Activated naive CD8-positive, alpha-beta T cell treated with anti-CD3 and anti-CD28 coated beads for 36 hours (primary cell): ENCODE measurements around the gene HMX2. TPM values are rescaled to one million over a fixed set of nuclear protein-coding genes. Genes with fewer than 3 reads are reported as not detected.

Experiments
- DNase-seq: peaks from one replicate; pipeline ENCODE4 v3.0.0; 2021
- H3K27ac Mint-ChIP-seq: one replicate; pipeline ENCODE4 v1.8.0; 2022; ENCODE audit warnings: mild to moderate bottlenecking, moderate library complexity, mixed read lengths
- H3K27me3 Mint-ChIP-seq: one replicate; pipeline ENCODE4 v1.8.0; 2022; ENCODE audit warnings: mild to moderate bottlenecking, mixed read lengths
- H3K36me3 Mint-ChIP-seq: one replicate; pipeline ENCODE4 v1.8.0; 2021; ENCODE audit warnings: mild to moderate bottlenecking, mixed read lengths
- H3K4me1 Mint-ChIP-seq: one replicate; pipeline ENCODE4 v1.8.0; 2021; ENCODE audit warnings: mixed read lengths
- H3K4me3 Mint-ChIP-seq: one replicate; pipeline ENCODE4 v1.8.0; 2022; ENCODE audit warnings: mild to moderate bottlenecking, moderate library complexity, mixed read lengths
- H3K9me3 Mint-ChIP-seq: one replicate; pipeline ENCODE4 v1.8.0; 2022; ENCODE audit warnings: mixed read lengths
- total RNA-seq, 2 experiments: library from RNA; stranded (reverse); gene quantifications; one replicate each; pipeline ENCODE4 v1.2.3, GENCODE V29; 2021

The HMX2 gene
- total RNA-seq, 2 experiments from 2014 or later: 0.12 TPM; not detected in 1

DNA sequence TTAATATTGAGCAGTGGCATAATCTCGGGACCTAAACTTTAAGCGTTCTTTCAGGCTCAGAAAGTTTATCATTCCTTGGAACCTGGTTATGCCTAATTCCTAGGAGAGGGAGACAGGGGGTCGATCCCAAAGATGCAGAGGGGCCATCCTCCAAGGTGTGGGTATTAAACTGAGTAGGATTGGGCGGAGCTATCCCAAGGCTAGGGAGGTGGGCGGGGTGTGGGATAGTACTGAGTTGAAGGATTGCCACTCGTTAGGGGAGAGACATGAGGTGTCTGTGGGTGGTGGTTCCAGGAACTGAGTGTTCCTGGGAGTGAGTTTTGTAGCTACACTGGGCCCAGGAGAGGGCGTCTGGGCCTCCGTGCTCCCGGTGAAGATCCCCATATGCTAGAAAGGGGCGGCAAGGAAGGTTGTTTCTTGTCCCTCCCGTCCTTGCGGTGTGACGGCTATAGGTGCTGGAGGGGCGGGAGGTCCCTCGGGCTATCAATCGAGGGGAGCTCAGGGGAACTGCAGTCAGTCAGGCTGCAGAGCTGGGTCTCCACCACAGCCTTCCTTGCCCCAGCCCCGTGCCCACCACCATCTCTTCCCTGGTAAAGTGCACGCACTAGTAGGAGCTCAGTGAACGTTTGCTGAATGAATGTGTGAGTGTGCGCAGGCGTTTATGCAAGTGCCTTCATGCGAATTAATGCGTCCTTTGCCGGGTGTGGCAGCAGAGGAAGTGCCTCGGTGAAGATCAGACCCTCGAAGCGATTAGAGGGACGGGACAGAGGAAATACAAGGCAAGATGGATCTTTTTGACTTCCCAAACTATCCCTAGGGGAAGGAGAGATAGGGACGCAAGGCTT lies 3.0 kb upstream of the HMX2 start:
- Mint-ChIP-seq H3K27me3 (peaks cover 89% of the 10 kb centered on the region), H3K27ac (no peak overlapping the region), H3K4me3 (no peak overlapping the region), H3K9me3 (no peaks in the 10 kb centered on the region), H3K36me3 (no peaks in the 10 kb centered on the region), H3K4me1 (peaks cover 51% of the 10 kb centered on the region)
- DNase-seq: peak; percentile 15

DNA sequence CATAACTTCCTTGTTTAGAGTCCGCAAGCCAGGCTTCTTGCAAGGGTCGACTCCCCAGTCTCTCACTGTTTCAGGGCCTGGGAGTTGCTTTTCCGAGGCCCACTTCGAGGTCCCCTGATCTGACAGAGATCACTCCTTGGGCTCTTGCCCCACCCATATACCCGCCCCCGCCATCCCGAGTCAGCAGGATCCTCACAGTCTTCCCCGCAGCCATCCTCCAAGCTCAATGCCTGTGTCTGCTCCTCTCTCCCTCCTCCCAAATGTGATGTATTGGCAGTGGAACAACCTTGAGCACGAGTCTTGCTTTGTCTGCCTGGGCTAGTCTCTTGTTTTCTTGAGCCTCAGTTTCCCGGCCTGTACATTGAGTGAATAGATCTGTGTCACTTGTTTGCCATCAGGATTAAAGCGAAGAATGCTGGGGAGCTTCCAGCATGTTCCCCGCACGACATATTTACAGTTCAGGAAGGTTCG lies 2.4 kb upstream of the HMX2 start:
- H3K4me3 Mint-ChIP-seq: peak overlapping the region; percentile 3
- no peak overlapping the region for H3K27ac Mint-ChIP-seq
- DNase-seq: no peak
- no peaks in the 10 kb centered on the region for H3K9me3 Mint-ChIP-seq
- H3K4me1 Mint-ChIP-seq: peaks cover 50% of the 10 kb centered on the region
- H3K27me3 Mint-ChIP-seq: peaks cover 89% of the 10 kb centered on the region
- no peaks in the 10 kb centered on the region for H3K36me3 Mint-ChIP-seq

DNA sequence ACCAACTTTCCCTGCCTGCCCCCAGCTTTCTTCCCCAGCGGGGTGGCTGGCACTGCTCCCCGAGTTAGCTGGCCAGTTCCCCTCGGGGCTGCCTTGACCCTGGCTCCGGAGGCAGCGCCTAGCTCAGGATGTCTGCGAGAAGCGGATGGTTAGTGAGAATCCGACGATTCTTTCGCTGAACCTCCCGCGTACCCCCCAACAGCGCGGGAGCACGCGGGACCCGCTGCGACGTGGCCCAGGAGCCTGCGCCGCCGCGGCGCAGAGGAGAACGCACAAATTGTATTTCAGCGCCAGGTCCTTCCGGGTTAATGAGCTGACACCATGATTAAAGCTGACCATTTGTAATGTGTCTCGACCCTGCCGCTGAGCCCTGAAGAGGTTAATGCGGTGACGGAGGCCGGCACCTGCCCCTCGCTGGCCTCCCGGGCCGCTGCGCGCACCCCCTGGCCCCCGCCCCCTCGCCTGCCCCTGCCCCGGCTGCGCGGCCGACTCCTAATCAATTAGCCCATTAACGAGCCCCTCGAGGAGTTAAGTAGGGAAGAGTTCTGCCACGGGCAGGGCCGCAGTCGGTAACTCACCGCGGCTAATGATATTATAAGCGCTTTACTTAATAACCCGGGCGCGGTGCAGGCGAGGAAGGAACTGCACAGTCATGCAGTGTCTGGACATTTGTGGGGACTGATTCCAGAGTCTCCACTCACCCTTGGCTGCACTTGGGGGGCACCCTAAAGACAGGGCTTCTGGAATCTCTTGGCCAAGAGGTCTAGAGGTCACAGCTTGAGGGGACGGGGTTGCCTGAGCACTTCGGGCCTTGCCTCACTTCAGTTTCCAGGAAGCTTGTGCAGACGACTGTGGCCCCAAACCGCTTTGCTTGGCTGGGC lies 1.7 kb upstream of the HMX2 start:
- H3K27ac Mint-ChIP-seq: no peak overlapping the region
- H3K9me3 Mint-ChIP-seq: no peaks in the 10 kb centered on the region
- no peaks in the 10 kb centered on the region for H3K36me3 Mint-ChIP-seq
- H3K4me3 Mint-ChIP-seq: no peak overlapping the region
- DNase-seq: peak; percentile 9
- H3K4me1 Mint-ChIP-seq: peaks cover 52% of the 10 kb centered on the region
- H3K27me3 Mint-ChIP-seq: peaks cover 89% of the 10 kb centered on the region

DNA sequence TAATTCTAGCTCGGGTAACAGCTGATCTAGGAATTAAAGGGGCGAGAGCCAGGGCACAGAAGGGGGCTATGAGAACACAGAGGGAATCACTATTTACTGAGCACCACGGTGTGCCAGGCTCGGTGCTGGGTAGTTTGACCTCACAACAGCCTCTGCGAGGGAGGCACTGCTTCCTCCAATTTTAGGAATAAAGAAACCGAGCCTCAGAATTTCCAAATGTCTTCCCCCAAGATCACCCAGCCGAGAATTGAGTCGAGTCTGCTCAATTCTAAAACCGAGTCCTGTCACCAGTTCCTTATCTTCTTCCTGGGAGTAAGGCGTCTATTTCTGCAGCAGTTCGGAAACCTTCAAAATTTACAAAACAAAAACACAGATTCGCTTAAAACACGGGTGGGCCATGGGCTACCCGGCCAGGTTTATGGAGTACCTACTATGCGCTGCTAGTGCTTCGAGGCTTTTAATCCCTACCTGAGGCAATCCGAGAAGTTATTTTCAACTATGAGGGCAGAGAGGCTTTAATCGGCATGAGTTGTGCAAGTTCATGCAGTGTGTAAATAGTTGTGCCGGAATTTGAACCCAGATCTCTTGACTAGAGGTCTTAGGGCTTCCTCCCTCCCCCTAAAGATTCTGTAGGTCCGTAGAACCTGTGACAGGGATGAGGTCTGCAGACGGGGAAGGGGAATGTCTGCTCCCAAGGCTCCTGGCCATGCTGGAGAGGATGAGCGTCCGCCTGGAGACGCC lies 872 bp upstream of the HMX2 start:
- H3K27me3 Mint-ChIP-seq: peaks cover 89% of the 10 kb centered on the region
- DNase-seq: no peak
- no peak overlapping the region for H3K27ac Mint-ChIP-seq
- H3K36me3 Mint-ChIP-seq: no peaks in the 10 kb centered on the region
- H3K4me1 Mint-ChIP-seq: peaks cover 55% of the 10 kb centered on the region
- peak overlapping the region; percentile 4 for H3K4me3 Mint-ChIP-seq
- no peaks in the 10 kb centered on the region for H3K9me3 Mint-ChIP-seq

DNA sequence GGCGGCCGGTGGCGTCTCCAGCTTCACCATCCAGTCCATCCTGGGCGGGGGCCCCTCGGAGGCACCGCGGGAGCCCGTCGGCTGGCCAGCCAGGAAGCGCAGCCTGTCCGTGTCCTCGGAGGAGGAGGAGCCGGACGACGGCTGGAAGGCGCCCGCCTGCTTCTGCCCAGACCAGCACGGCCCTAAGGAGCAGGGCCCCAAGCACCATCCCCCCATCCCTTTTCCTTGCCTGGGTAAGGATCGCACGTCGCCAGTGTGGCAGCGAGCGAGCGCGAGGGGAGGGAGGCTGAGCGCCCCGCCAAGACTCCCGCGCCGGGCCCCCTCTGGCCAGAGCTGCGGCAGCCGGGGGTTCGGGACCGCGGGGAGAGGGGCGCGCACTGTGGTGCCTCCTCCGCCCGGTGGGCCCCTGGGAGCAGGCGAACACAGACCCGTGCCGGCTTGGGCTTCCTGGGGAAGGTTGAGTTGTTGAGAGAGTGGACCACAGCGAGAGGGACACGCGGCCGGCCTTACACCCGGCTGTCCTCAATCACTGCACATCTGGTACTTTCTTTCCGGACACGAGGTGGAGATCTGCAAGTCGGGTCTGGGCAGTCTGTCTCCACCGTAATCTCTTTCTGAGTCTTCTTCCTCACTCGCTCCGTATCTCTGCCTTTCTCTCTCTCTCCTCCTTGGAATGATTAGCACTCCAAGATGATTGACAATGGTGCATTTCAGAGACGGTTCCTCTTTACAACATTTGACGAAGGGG lies 652 bp downstream of the HMX2 start:
- peak; percentile 12 for DNase-seq
- H3K27me3 Mint-ChIP-seq: peaks cover 74% of the 10 kb centered on the region

DNA sequence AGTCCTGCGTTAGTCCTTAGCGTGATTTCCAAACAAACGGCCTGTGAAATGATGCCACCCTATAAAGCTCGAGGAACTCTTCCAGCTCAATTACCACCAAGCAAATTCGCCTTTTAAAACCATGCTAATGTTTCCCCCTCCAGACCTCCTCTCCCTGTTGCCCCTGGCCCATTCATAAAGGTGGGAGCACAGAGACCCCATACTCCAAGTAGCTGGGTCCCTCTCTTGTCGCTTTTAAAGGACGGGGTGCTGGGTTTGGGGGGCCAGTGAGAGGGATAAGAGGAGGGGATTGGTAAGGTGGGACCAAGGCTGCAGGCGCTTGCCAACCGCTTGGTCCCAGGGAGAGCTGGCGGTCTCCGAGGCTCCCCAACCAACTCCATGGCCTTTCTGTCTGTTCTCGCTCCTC lies 1.2 kb downstream of the HMX2 start:
- peak overlapping the region; percentile 50 for H3K4me3 Mint-ChIP-seq

More for the DNA sequence above, 652 bp downstream of the HMX2 start:
- no peaks in the 10 kb centered on the region for H3K9me3 Mint-ChIP-seq
- peak overlapping the region; percentile 50 for H3K4me3 Mint-ChIP-seq
- H3K27ac Mint-ChIP-seq: no peak overlapping the region
- H3K4me1 Mint-ChIP-seq: peaks cover 54% of the 10 kb centered on the region
- peaks cover 2% of the 10 kb centered on the region for H3K36me3 Mint-ChIP-seq

DNA sequence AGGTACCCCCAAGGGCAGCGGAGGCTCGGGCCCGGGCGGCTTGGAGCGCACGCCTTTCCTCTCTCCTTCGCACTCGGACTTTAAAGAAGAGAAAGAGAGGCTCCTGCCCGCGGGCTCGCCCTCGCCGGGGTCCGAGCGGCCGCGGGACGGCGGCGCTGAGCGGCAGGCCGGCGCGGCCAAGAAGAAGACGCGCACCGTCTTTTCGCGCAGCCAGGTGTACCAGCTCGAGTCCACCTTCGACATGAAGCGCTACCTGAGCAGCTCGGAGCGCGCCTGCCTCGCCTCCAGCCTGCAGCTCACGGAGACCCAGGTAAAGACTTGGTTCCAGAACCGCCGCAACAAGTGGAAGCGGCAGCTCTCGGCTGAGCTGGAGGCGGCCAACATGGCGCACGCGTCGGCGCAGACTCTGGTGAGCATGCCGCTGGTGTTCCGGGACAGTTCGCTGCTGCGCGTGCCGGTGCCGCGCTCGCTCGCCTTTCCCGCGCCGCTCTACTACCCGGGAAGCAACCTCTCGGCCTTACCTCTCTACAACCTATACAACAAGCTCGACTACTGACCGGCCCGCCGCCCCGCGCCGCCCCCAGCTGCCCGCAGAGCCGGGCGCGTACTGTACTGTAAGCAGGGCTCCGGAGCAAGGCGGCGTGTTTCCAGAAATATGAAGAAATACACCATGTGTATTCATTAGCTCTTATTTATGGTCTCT lies 1.8 kb downstream of the HMX2 start:
- peaks cover 4% of the 10 kb centered on the region for H3K36me3 Mint-ChIP-seq
- H3K27me3 Mint-ChIP-seq: peaks cover 66% of the 10 kb centered on the region
- H3K4me1 Mint-ChIP-seq: peaks cover 47% of the 10 kb centered on the region
- H3K9me3 Mint-ChIP-seq: no peaks in the 10 kb centered on the region
- H3K27ac Mint-ChIP-seq: no peak overlapping the region
- H3K4me3 Mint-ChIP-seq: peak overlapping the region; percentile 68
- peak; percentile 58 for DNase-seq

More for the DNA sequence above, 1.2 kb downstream of the HMX2 start:
- Mint-ChIP-seq H3K27ac (no peak overlapping the region), H3K9me3 (no peaks in the 10 kb centered on the region), H3K4me1 (peaks cover 52% of the 10 kb centered on the region), H3K36me3 (peaks cover 2% of the 10 kb centered on the region), H3K27me3 (peaks cover 70% of the 10 kb centered on the region)
- no peak for DNase-seq

DNA sequence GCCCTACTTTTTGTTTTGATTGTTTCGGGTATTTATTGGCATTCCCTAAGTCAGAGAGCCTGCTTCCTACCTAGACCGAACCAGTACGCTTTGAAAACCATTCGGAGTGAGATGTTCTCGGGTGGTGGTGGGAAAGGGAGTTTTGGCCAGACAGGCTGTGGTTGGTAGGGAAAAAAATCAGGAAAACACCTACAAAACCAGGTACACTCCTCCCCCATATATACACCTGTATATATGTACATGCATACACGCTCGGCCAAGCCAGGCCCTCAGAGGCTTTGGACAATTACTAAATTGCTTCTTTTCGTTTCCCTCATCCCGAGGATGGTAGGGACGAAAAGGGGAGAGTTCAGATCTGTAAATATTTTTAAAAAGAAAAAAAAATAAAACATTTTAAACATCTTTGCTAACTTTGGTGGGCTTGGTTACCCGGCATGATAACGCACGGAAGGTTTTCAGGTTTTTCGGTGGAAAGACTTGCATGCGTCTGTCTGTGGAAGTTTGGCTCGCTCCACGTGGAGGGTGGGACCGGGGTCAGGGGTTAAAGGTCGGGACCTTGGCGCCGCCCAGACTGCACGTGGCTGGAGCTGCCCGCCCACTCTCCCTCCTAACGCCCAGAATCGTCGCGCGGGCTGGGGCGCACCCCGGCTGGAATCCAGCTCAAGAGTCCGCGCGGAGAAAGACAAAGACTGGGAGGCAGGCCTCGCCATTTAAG lies 2.5 kb downstream of the HMX2 start:
- no peak overlapping the region for H3K27ac Mint-ChIP-seq
- H3K27me3 Mint-ChIP-seq: peaks cover 59% of the 10 kb centered on the region
- peak; percentile 41 for DNase-seq
- H3K4me3 Mint-ChIP-seq: peak overlapping the region; percentile 68
- H3K4me1 Mint-ChIP-seq: peaks cover 43% of the 10 kb centered on the region
- no peaks in the 10 kb centered on the region for H3K9me3 Mint-ChIP-seq
- peaks cover 11% of the 10 kb centered on the region for H3K36me3 Mint-ChIP-seq

DNA sequence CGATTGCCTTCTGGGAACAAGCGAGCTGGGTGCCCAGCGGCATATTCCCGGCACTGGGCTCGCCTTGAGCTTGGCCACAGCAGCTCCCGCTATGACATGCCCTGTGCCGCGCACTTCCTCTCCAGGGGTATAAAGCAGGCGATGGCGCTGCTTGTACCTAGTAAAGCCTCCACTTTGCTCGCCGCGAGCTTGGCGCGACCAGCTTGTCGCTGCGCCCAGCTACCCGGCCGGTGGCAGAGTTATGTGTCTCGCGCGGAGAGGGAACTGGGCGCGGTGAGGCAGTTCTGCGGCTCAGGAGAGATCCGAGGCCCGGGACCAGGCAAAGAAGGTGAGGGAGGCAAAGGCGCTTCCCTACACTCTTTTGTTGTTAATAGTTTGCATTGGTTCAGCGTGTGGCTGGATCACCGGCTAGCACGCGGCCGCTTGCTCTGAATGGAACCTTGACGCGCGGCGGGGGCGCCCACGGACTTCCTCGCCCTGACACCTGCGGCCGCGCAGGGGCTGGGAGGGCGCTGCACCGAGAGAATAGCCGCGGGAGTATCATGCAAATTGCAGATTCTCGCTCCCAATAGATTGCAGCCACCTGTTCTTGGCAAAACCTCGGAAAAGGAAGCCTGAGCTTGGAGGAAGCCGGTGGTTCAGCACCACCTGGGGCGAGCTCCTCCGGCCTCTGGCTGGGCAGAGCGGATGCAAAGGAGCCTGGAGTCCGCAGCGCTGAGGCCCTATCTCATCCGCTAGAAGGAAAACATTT lies 3.2 kb downstream of the HMX2 start:
- Mint-ChIP-seq H3K27me3 (peaks cover 52% of the 10 kb centered on the region), H3K9me3 (peaks cover under 1% of the 10 kb centered on the region), H3K27ac (no peak overlapping the region), H3K4me1 (peaks cover 42% of the 10 kb centered on the region), H3K36me3 (peaks cover 16% of the 10 kb centered on the region), H3K4me3 (peak overlapping the region; percentile 53)
- peak; percentile 43 for DNase-seq

DNA sequence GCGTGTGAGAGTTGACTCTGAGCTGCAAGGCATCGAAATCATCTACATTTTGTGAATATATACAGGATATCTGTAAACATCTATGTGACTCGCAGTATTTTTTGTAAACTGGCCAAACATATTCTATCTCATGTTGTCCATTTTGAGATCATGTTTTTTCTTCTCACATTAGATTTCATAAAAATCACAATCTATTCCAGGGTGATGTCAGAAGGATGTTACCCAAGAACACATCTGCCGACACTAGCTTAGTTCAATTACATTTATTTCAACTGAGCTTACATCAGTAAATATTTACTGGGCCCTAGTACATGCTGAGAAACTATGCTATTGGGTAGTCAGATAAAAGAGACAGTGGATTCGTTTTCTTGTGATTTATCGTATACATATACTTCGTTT lies 3.8 kb downstream of the HMX2 start:
- H3K27me3 Mint-ChIP-seq: peaks cover 48% of the 10 kb centered on the region
- H3K4me3 Mint-ChIP-seq: peak overlapping the region; percentile 53
- peaks cover 20% of the 10 kb centered on the region for H3K36me3 Mint-ChIP-seq
- peaks cover 2% of the 10 kb centered on the region for H3K9me3 Mint-ChIP-seq
- H3K27ac Mint-ChIP-seq: no peak overlapping the region
- DNase-seq: no peak
- H3K4me1 Mint-ChIP-seq: peaks cover 43% of the 10 kb centered on the region

DNA sequence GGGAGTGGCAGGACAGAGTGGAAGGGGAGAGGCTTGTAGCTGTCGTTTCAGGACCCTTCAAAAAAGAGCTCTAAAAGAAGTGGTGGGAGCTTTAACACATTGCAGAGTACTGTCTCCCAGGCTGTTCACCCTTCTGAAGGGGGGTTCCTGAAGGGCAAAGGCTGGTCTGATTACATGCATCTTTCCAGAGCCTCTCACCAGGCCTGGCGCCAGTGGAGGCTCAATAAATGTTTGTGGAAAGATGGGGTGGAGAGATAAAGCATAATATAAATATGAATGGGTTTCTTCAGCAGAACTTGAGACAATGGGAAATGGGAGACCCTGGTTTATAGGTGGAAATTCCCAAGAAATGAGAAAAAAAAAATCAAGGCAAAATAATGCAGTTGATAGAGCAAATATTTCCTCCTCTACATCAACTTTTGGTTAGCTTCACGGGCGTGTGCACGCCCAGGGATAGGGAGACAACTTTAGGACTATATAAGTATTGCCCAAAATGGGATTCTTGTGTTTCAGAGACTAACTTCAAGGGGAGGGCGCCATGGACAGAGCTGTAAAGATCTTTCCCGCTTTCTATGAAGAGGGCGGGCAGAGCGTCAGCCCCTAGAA lies 5.7 kb downstream of the HMX2 start:
- Mint-ChIP-seq H3K4me1 (peaks cover 53% of the 10 kb centered on the region), H3K27me3 (peaks cover 35% of the 10 kb centered on the region), H3K36me3 (peaks cover 39% of the 10 kb centered on the region), H3K27ac (peak overlapping the region; percentile 59), H3K9me3 (peaks cover 2% of the 10 kb centered on the region), H3K4me3 (peak overlapping the region; percentile 100)
- no peak for DNase-seq

DNA sequence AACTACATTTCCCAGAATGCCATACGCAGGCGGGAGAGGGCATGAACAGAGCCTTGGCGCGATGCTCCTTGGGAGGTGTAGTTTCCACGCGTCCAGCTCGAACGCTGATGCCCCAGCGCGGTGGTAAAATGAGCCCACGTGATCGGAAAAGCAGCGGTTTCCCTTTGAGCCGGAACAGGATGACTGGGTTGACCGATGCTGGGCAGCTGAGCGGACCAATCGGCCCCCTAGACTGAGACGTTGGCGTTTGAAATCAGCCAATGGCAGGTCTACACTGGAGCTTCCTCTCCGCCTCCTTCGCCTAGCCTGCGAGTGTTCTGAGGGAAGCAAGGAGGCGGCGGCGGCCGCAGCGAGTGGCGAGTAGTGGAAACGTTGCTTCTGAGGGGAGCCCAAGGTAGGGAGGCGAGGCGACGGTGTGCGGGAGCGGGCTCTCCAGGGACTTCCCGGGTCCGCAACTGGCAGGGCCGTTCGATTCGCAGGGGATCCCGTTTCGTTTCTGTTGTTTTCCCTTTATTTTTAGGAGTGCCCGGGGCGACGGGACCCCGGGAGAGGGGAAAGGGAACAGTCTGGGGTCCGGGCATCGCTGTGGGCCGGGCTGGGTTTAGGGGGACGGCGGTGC lies 6.3 kb downstream of the HMX2 start, which contains the start of gene BUB3:
Gene BUB3 (plus strand): TSS at position 311 of the 619 bp plus-strand sequence. CDS start 516 bp downstream, outside the sequence.
- peaks cover 42% of the 10 kb centered on the region for H3K36me3 Mint-ChIP-seq
- peaks cover 2% of the 10 kb centered on the region for H3K9me3 Mint-ChIP-seq
- H3K4me1 Mint-ChIP-seq: peaks cover 54% of the 10 kb centered on the region

More for the DNA sequence above, 6.3 kb downstream of the HMX2 start, which contains the start of gene BUB3:
- DNase-seq: peak; percentile 94
- H3K4me3 Mint-ChIP-seq: peak within 1 kb of the TSS; percentile 100
- H3K27ac Mint-ChIP-seq: peak within 1 kb of the TSS; percentile 100
- peaks cover 29% of the 10 kb centered on the region for H3K27me3 Mint-ChIP-seq
